Bronchial epithelial cell (primary cell): ENCODE measurements around the gene SART1. TPM values are rescaled to one million over a fixed set of nuclear protein-coding genes. Genes with fewer than 3 reads are reported as not detected.

Experiments used
- DNase-seq: peaks from one replicate; pipeline ENCODE4 v3.0.0-alpha.2; 2010; ENCODE audit warnings: low read depth
- FAIRE-seq: peaks from 2 replicates; lab custom pipeline; 2011; peaks lifted over from hg19 to GRCh38; lab: Jason Lieb, UNC
- H3K27me3 ChIP-seq: 2 replicates; pipeline ENCODE4 v1.5.1; 2011; ENCODE audit warnings: low read length; ENCODE audit not compliant: control insufficient read depth, insufficient read depth
- H3K36me3 ChIP-seq: 2 replicates; pipeline ENCODE4 v1.5.1; 2011; ENCODE audit warnings: low read length; ENCODE audit not compliant: control insufficient read depth, insufficient read depth
- H3K4me3 ChIP-seq: 2 replicates; pipeline ENCODE4 v1.5.1; 2011; ENCODE audit warnings: mild to moderate bottlenecking, low read depth, low read length, control low read depth
- CTCF ChIP-seq: IDR thresholded peaks from 2 replicates; pipeline ENCODE4 v1.5.1; 2011; ENCODE audit warnings: mild to moderate bottlenecking, moderate library complexity, low read length, control low read depth, inconsistent platforms; ENCODE audit not compliant: insufficient read depth, severe bottlenecking
- total RNA-seq: library from RNA; depleted of rRNA; stranded (reverse); fragments of >200 nt; gene quantifications from 2 replicates; pipeline ENCODE4 v1.2.1, GENCODE V29; 2014

SART1 gene
- total RNA-seq, 1 donor from 2014 or later = 32.4 TPM

GRCh38 chr11:65920372-65920802 is 41.1 kb upstream of the SART1 start:
- Histone ChIP-seq H3K36me3 (peaks cover 10% of the 10 kb centered on the region), H3K27me3 (no peaks in the 10 kb centered on the region), H3K4me3 (peak overlapping the region; percentile 86)
- no peak for FAIRE-seq
- TF ChIP-seq CTCF = no peak
- no peak for DNase-seq

GRCh38 chr11:65921033-65921555 is 40.4 kb upstream of the SART1 start:
- peaks cover 10% of the 10 kb centered on the region for H3K36me3 ChIP-seq
- no peaks in the 10 kb centered on the region for H3K27me3 ChIP-seq
- no peak for TF ChIP-seq CTCF
- no peak overlapping the region for H3K4me3 ChIP-seq
- FAIRE-seq (no peak), DNase-seq (no peak)

- H3K36me3 ChIP-seq = peaks cover 10% of the 10 kb centered on the region
Observed at GRCh38 chr11:65921876-65922275, 39.7 kb upstream of the SART1 start.

GRCh38 chr11:65922565-65922964 is 39.0 kb upstream of the SART1 start:
- H3K4me3 ChIP-seq = no peak overlapping the region
- H3K36me3 ChIP-seq = peaks cover 8% of the 10 kb centered on the region
- H3K27me3 ChIP-seq = no peaks in the 10 kb centered on the region
- TF ChIP-seq CTCF = no peak
- DNase-seq (no peak), FAIRE-seq (no peak)

More at GRCh38 chr11:65921876-65922275, 39.7 kb upstream of the SART1 start:
- Histone ChIP-seq H3K27me3 (no peaks in the 10 kb centered on the region), H3K4me3 (no peak overlapping the region)
- no peak for TF ChIP-seq CTCF
- DNase-seq = no peak
- FAIRE-seq = no peak

- TF ChIP-seq CTCF = no peak
- peaks cover 8% of the 10 kb centered on the region for H3K36me3 ChIP-seq
Observed at GRCh38 chr11:65925397-65925796, 36.1 kb upstream of the SART1 start.

GRCh38 chr11:65927904-65928397 is 33.6 kb upstream of the SART1 start:
- H3K27me3 ChIP-seq = no peaks in the 10 kb centered on the region
- no peak overlapping the region for H3K4me3 ChIP-seq
- no peaks in the 10 kb centered on the region for H3K36me3 ChIP-seq
- DNase-seq (no peak), FAIRE-seq (no peak)
- TF ChIP-seq CTCF = no peak

More at GRCh38 chr11:65925397-65925796, 36.1 kb upstream of the SART1 start:
- no peak for DNase-seq
- H3K4me3 ChIP-seq = no peak overlapping the region
- no peaks in the 10 kb centered on the region for H3K27me3 ChIP-seq
- no peak for FAIRE-seq
